GM12864 (cell line): ENCODE data around the gene ST6GALNAC3.
"Not testable (repeated sequence)": the region's sequence is repeated elsewhere in the genome, so short reads cannot be mapped to it uniquely, and the experiment has no call there.

Experiments
- DNase-seq: peaks from one replicate; pipeline ENCODE4 v3.0.0-alpha.2; 2011; ENCODE audit warnings: low read depth
- H3K4me3 ChIP-seq: 2 replicates; pipeline ENCODE4 v1.5.1; 2011; ENCODE audit warnings: mild to moderate bottlenecking, low read depth, low read length, control low read depth
- TF ChIP-seq, protein P1 (sequence below): IDR thresholded peaks from 2 replicates; pipeline ENCODE4 v1.5.1; 2011; ENCODE audit warnings: low read depth, mild to moderate bottlenecking, moderate library complexity, low read length, control low read depth, inconsistent platforms; ENCODE audit errors: missing control alignments

ST6GALNAC3 gene

GRCh38 chr1:76090283-76091203 lies 16.0 kb downstream of the ST6GALNAC3 start:
- TF ChIP-seq, protein P1, sequence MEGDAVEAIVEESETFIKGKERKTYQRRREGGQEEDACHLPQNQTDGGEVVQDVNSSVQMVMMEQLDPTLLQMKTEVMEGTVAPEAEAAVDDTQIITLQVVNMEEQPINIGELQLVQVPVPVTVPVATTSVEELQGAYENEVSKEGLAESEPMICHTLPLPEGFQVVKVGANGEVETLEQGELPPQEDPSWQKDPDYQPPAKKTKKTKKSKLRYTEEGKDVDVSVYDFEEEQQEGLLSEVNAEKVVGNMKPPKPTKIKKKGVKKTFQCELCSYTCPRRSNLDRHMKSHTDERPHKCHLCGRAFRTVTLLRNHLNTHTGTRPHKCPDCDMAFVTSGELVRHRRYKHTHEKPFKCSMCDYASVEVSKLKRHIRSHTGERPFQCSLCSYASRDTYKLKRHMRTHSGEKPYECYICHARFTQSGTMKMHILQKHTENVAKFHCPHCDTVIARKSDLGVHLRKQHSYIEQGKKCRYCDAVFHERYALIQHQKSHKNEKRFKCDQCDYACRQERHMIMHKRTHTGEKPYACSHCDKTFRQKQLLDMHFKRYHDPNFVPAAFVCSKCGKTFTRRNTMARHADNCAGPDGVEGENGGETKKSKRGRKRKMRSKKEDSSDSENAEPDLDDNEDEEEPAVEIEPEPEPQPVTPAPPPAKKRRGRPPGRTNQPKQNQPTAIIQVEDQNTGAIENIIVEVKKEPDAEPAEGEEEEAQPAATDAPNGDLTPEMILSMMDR: no peak
- no peak overlapping the region for H3K4me3 ChIP-seq
- no peak for DNase-seq

GRCh38 chr1:76092812-76093211 lies 18.3 kb downstream of the ST6GALNAC3 start:
- H3K4me3 ChIP-seq: no peak overlapping the region
- no peak for DNase-seq
- TF ChIP-seq, protein P1: no peak

DNA sequence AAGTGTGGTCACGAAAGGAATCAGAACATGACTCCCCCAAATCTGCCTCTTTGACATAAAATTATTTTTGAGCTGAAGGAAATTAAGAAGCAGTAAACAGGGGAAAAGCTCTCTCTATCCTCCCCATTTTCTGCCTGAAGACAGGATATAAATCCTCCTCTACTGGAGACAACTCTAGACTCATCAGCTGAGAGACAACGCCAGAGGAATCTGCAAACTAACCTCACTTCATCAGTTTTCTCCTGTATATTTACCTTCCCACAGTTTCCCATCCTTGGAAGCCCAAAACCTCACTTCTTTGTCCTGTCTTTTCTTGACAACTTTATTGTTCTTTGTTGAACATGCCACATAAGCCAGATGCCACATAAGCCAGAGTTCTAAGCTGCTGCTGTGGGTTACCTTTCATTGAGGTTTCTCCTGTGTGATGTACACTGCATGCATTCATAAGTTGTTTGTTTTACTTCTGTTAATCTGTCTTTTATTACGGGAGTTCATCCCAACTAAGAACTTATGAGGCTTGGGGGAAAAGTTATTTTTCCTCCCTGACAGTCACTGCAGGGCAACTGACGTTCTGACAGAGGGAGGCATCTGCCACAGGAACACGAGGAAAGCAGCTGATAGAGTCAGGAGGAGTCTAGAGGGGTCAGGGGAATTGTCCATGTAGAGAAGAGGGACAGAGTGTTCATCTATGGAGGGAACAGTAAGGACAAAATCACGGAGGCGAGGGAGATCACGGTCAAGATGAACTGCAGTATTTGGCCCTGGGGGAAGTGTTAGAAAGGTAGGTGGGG lies 19.2 kb downstream of the ST6GALNAC3 start:
- no peak overlapping the region for H3K4me3 ChIP-seq
- DNase-seq: no peak
- TF ChIP-seq, protein P1: no peak

- H3K4me3 ChIP-seq: no peak overlapping the region
- no peak for DNase-seq
- TF ChIP-seq, protein P1: no peak
These were observed 21.3 kb downstream of the ST6GALNAC3 start for GRCh38 chr1:76095802-76096201.

DNA sequence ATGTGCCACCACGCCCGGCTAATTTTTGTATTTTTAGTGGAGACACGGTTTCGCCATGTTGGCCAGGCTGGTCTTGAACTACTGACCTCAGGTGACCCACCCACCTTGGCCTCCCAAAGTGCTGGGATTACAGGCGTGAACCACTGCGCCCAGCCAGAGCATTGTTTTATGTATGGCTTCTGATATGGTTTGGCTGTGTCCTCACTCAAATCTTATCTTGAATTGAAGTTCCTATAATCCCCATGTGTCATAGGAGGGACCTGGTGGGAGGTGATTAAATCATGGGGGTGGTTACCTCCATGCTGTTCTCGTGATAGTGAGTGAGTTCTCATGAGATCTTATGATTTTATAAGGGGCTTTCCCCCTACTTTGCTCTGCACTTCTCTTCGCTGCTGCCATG lies 22.5 kb downstream of the ST6GALNAC3 start:
- not testable (repeated sequence) for H3K4me3 ChIP-seq, DNase-seq

DNA sequence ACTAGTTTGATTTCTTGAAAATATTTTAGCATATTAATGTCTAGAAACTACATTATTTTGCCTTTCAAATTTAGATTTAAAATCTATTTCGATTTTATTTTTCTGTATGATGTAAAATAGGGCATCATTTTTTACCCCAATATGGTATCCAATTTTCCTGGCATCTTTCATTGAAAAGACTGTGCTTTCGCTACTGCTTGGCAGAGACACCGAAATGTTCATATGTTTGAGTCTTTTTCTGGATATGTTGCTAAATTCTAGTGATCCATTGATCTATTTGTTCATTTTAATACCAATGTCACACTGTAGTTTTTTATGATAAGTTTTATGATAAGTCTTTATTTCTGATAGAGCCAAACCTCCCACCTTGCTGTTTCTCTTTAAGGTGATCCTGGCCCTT lies 24.3 kb downstream of the ST6GALNAC3 start:
- DNase-seq: no peak
- H3K4me3 ChIP-seq: no peak overlapping the region
- TF ChIP-seq, protein P1: no peak

DNA sequence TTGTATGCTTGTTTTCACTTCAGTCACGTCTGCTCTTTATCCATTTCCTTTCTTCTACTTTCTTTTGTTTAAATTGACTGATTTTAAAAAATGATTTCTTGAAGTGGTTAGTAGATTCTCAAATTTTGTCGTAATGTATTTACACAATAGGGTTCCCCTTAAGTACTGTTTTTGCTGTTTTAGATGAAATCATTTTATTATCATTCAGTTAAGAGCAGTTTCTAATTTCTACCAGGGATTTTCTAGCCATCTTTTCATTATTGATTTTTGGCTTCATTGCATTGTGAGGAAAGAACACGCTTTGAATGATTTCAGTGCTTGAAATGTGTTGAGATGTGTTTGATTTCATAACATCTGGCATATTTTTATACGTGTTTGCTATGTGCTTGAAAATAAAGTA lies 27.0 kb downstream of the ST6GALNAC3 start:
- DNase-seq: no peak
- TF ChIP-seq, protein P1: no peak
- H3K4me3 ChIP-seq: no peak overlapping the region
